OCI-LY3 (cell line): ENCODE measurements around the gene AXIN2.

Source experiments
- CTCF ChIP-seq: fragments of 200-600, 300-600 bp; sonication (generic); IDR thresholded peaks from 2 replicates; pipeline ENCODE4 v1.5.1; 2014; ENCODE audit warnings: antibody characterized with exemption, low read length, low read depth
- EZH2phosphoT487 ChIP-seq: fragments of 200-600 bp; shearing (Covaris generic); IDR thresholded peaks from 2 replicates; pipeline ENCODE4 v1.6.1; 2018; ENCODE audit warnings: antibody characterized with exemption, mixed run types, low read depth

DNA sequence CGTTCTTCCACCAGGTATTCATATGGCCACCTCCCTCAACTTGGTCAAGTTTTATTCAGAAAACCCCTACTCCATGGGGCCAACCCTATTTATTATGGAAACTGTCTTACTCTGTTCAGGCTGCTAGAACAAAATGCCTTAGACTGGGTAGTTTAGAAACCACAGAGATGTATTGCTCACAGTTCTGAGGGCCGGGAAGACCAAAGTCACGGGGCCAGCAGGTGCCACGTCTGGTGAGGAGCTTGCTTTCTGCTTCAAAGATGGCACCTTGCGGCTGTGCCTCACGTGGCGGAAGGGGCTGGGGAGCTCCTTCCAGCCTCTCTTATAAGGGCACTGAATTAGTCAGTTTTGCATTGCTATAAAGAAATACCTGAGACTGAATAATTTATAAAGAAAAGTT, 74.3 kb downstream of the AXIN2 start:
- no peak for TF ChIP-seq CTCF
- TF ChIP-seq EZH2phosphoT487: no peak
